ENCODE measurements around the gene ATP8B1. TPM values are rescaled to one million over a fixed set of nuclear protein-coding genes. Genes with fewer than 3 reads are reported as not detected.

The ATP8B1 gene
- total RNA-seq, 1 experiment from 2014 or later: 1.4 TPM

DNA sequence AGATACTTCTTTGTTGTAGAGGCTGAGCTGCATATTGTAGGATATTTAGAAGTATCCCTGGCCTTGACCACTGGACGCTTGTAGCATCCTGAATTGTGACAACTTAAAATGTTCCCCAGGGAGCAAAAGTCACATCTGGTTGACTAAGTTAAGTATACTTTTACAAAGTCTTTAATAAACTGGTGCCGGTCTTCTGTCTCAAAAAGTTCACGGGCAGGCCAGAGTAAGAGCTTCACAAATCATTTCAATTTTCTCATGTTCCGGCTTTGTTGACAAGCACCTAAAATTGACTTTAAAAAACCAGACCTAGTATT lies 18.4 kb downstream of the ATP8B1 start:
- H3K27me3 Mint-ChIP-seq (ENCODE audit: insufficient read depth, unreplicated experiment): no peaks in the 10 kb centered on the region
- H3K9me3 Mint-ChIP-seq (ENCODE audit: unreplicated experiment): no peaks in the 10 kb centered on the region
- no peak for TF ChIP-seq CTCF (IDR thresholded peaks at IDR 0.05; ENCODE audit: unreplicated experiment)
- DNase-seq (ENCODE audit: unreplicated experiment): no peak
- no peak overlapping the region for H3K4me3 Mint-ChIP-seq (ENCODE audit: unreplicated experiment)
- H3K36me3 Mint-ChIP-seq (ENCODE audit: insufficient read depth, unreplicated experiment): peaks cover 6% of the 10 kb centered on the region
- BruUV-seq (replicated peaks): no TSS peak
- POLR2A ChIA-PET: interaction anchor here (0.8 to 2.2 kb wide), 6 partner anchors 8 to 163 kb away, joined by 3 to 7 read pairs (median 6); partner anchors contain the start of gene NARS1
- no peak overlapping the region for H3K27ac Mint-ChIP-seq (ENCODE audit: low read depth, unreplicated experiment)
- intact Hi-C loops (cut with micrococcal nuclease): loop anchor here (5.0 kb wide), 1 partner anchor 47 kb away; no protein-coding TSS in a partner anchor
- CTCF ChIA-PET: interaction anchor here (0.8 to 2.3 kb wide), 7 partner anchors 9 to 154 kb away, joined by 3 to 9 read pairs (median 3); no protein-coding TSS in a partner anchor
- peaks cover 26% of the 10 kb centered on the region for H3K4me1 Mint-ChIP-seq (ENCODE audit: insufficient read depth, unreplicated experiment)

DNA sequence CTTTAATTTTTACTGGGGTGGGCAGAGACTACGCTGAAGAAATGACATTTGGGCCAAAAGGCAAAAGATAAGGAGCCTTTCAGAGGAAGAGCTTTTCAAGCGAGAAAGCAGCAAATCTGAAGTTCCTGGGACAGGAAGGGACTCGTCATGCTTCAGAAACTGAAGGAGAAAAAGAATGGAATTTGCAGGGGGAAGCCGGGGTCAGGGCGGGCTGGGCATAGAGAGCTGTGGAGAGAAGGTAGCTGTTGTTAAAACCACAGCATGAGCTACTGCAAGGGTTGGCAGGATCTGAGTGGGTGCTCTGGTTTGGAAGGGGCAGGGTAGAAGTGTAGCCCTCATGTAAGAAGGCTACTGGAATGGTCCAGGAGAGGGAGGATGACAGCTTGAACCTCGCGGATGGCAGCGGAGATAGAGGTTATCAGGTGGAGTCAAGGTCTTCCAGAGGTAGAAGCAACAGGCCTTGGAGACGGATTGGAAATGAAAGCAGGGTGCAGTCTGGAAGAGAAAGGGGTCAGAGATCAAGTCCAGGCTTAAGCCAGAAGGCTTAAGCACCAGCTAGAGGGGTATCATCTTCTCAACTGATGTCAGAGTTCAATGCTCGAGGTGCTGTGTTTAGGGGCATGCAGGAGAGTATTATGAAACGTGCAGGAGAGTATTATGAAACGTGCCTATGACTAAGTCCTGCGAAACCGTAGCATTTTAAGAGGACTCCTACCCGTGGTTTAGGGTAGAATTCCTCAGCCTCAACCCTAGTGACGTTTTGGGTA lies 18.9 kb downstream of the ATP8B1 start:
- H3K4me3 Mint-ChIP-seq (ENCODE audit: unreplicated experiment): no peak overlapping the region

DNA sequence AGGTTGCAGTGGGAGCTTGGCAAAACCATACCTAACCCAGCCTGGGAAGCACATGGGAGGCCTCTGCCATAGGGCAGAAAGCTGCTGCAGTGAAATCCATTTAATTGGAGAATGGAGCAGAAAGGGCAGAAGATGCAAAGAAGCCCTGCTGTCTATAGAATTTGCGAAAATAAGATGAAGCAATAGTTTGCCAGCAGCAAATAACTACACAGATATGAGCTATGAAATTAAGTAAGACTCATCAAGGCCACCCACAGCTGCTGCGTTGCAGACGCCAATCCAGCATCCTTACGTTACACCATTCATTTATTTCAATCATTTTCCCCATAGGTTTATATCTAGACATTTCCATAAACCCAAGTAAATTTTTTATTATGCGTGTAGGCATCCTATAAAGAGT lies 21.1 kb downstream of the ATP8B1 start:
- TF ChIP-seq CTCF (IDR thresholded peaks at IDR 0.05; ENCODE audit: unreplicated experiment): no peak
- Mint-ChIP-seq H3K27ac (ENCODE audit: low read depth, unreplicated experiment) (no peak overlapping the region), H3K36me3 (ENCODE audit: insufficient read depth, unreplicated experiment) (peaks cover 6% of the 10 kb centered on the region), H3K4me3 (ENCODE audit: unreplicated experiment) (no peak overlapping the region), H3K4me1 (ENCODE audit: insufficient read depth, unreplicated experiment) (peaks cover 30% of the 10 kb centered on the region), H3K27me3 (ENCODE audit: insufficient read depth, unreplicated experiment) (no peaks in the 10 kb centered on the region), H3K9me3 (ENCODE audit: unreplicated experiment) (no peaks in the 10 kb centered on the region)
- no TSS peak for BruUV-seq (replicated peaks)
- no peak for DNase-seq (ENCODE audit: unreplicated experiment)
- ChIA-PET POLR2A (interaction anchor here (3.2 kb wide), 1 partner anchor 44 kb away, joined by 10 read pairs; no protein-coding TSS in a partner anchor), CTCF (no interaction called here)
- intact Hi-C loops (cut with micrococcal nuclease): loop anchor here (5.0 kb wide), 1 partner anchor 45 kb away; no protein-coding TSS in a partner anchor

More for the DNA sequence above, 18.9 kb downstream of the ATP8B1 start:
- TF ChIP-seq CTCF (IDR thresholded peaks at IDR 0.05; ENCODE audit: unreplicated experiment): no peak
- H3K27ac Mint-ChIP-seq (ENCODE audit: low read depth, unreplicated experiment): no peak overlapping the region
- peaks cover 23% of the 10 kb centered on the region for H3K4me1 Mint-ChIP-seq (ENCODE audit: insufficient read depth, unreplicated experiment)
- H3K36me3 Mint-ChIP-seq (ENCODE audit: insufficient read depth, unreplicated experiment): peaks cover 6% of the 10 kb centered on the region
- peak; percentile 88 for DNase-seq (ENCODE audit: unreplicated experiment)
- H3K9me3 Mint-ChIP-seq (ENCODE audit: unreplicated experiment): no peaks in the 10 kb centered on the region
- intact Hi-C loops (cut with micrococcal nuclease): loop anchor here (5.0 kb wide), 1 partner anchor 47 kb away; no protein-coding TSS in a partner anchor
- ChIA-PET POLR2A (interaction anchor here (0.6 to 2.2 kb wide), 7 partner anchors 9 to 976 kb away, joined by 3 to 7 read pairs (median 5); partner anchors contain the start of gene NARS1), CTCF (interaction anchor here (0.8 to 2.3 kb wide), 6 partner anchors 8 to 154 kb away, joined by 3 to 9 read pairs (median 4); no protein-coding TSS in a partner anchor)
- BruUV-seq (replicated peaks): no TSS peak
- H3K27me3 Mint-ChIP-seq (ENCODE audit: insufficient read depth, unreplicated experiment): no peaks in the 10 kb centered on the region

DNA sequence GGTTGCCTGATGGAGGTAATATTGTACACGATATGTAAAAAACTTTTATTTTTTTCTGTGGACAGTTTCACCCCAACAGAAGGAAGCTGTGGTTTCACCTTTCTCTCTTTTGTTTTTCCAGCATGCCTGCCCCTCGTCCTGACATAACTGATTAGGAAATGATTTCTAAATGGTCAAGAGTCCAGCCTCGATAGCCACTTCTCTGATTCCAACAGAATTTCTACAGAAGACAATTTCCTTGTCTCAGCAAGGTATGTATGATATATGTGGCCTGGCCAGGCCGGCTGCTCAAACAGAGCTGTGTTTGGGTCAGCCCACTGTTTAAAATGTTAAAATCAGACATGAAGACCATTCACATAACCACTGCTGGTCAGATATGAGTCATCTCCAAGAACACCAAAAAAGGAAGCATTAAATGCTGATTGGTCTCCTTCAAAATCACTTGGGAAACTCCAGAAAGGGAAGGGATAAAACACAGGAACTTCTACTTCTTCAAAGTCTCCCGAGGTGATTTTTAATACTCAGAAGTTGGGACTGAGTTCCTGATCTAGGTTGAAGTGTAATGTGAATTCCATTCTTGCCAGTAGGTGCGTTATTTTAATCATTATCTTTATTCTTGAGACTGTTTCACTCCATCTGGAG lies 22.3 kb downstream of the ATP8B1 start:
- CTCF ChIA-PET: interaction anchor here (0.5 to 1.6 kb wide), 5 partner anchors 9 to 752 kb away, joined by 3 to 8 read pairs (median 5); no protein-coding TSS in a partner anchor
- H3K36me3 Mint-ChIP-seq (ENCODE audit: insufficient read depth, unreplicated experiment): peaks cover 6% of the 10 kb centered on the region
- intact Hi-C loops (cut with micrococcal nuclease): loop anchor here (5.0 kb wide), 1 partner anchor 44 kb away; no protein-coding TSS in a partner anchor

More for the DNA sequence above, 22.3 kb downstream of the ATP8B1 start:
- BruUV-seq (replicated peaks): no TSS peak
- Mint-ChIP-seq H3K4me3 (ENCODE audit: unreplicated experiment) (no peak overlapping the region), H3K27me3 (ENCODE audit: insufficient read depth, unreplicated experiment) (no peaks in the 10 kb centered on the region), H3K27ac (ENCODE audit: low read depth, unreplicated experiment) (peak overlapping the region; percentile 93), H3K9me3 (ENCODE audit: unreplicated experiment) (no peaks in the 10 kb centered on the region), H3K4me1 (ENCODE audit: insufficient read depth, unreplicated experiment) (peaks cover 37% of the 10 kb centered on the region)
- POLR2A ChIA-PET: interaction anchor here (0.6 to 3.2 kb wide), 11 partner anchors 8 to 161 kb away, joined by 3 to 10 read pairs (median 3); partner anchors contain the start of gene NARS1
- peak; percentile 85 for DNase-seq (ENCODE audit: unreplicated experiment)
- no peak for TF ChIP-seq CTCF (IDR thresholded peaks at IDR 0.05; ENCODE audit: unreplicated experiment)
